HL-60/S4 treated with retinoic acid at 250 ng/mL for 4 days and 3 days (cell line): ENCODE data around the gene WSCD1.

ENCODE experiments used
- in situ Hi-C: fragments of 300-500 bp; cut with MboI; formaldehyde crosslinking; loops from 2 replicates; pipeline ENCODE4 v1.7.0; 2022; ENCODE audit warnings: low sequenced_read_pairs

The WSCD1 gene

DNA sequence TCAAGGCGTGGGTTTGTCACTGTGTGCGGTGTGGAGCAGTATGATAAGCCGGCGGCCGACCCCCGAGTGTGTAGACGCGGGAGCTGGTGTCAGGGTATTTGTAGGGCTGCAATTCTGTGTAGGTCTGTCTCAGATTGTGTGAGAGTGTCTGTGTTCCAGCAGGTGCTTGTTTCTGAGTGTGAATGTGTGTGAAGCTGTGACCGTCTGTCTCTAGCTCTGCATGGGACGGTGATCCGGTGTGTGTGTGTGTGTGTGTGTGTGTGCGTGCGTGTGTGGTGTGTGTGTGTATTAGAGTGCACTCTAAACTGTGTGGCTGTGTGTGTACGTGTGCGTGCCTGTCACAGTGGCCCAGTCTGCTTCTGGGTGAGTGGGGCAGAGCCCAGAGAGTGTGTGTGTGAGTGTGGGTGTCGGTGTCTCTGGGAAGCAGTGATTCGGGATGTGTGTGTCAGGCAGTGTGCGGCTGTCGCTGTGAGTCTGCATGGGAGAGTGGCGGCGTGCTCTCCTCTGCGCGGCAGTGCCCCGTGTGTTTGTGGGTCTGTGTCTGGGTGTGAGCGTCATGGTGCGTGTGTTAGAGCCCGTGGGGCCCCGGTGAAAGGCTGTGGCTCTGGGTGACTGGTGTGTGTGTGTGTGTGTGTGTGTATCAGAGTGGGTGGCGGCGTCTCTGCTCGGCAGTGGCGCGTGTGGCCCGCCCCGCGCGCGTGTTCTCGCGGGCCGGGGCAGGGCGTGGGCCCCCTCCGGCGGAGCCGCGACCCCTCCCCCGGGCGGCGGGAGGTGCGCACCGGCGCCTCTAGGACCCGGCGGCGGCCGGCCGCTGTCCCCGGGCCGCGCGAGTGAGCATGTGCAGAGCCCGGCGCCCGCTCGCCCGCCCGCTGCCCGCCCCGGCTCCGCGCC is at the start of gene WSCD1:
TSS of gene WSCD1 (plus strand) at position 841 of the 891 bp plus-strand sequence. CDS start 10,280 bp downstream, outside the sequence.
- in situ Hi-C loops, result no loop called here

DNA sequence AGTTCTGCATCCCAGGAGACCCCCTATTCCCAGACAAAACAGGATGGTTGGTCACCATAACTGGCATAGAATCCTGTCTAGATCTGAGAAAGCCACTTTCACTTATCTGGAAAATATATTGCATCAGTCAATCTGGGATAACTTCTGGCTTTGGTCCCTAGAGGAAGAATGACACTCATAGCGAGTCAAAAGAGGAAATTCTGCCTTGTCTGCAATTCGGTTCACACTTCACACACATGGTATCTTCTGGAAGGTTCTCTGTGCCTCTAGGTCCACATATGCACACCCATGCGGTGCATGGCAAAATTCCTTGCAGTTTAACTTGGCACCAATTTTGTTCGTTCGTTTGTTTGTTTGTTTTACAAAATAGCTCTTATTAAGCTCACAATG is 49.2 kb upstream of the WSCD1 start:
- in situ Hi-C loops, result no loop called here

DNA sequence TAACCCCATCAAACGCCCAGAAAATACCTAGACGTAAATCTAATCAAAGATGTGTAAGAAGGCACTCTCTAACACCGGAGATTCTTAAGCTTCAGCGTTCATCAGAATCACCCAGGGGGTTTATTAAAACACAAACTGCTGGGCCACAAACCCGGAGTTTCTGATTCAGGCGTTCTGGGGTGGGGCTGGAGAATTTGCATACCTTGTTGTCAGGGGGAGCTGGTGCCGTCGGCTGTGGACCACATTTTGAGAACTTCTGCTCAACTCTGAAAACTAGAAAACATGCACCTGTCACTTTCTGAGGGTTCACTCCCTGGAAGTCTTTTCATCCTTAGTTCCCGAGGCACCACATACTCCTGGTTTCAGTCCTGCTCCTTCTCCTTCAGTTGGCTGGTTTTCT is 48.6 kb upstream of the WSCD1 start:
- in situ Hi-C loops, result no loop called here

DNA sequence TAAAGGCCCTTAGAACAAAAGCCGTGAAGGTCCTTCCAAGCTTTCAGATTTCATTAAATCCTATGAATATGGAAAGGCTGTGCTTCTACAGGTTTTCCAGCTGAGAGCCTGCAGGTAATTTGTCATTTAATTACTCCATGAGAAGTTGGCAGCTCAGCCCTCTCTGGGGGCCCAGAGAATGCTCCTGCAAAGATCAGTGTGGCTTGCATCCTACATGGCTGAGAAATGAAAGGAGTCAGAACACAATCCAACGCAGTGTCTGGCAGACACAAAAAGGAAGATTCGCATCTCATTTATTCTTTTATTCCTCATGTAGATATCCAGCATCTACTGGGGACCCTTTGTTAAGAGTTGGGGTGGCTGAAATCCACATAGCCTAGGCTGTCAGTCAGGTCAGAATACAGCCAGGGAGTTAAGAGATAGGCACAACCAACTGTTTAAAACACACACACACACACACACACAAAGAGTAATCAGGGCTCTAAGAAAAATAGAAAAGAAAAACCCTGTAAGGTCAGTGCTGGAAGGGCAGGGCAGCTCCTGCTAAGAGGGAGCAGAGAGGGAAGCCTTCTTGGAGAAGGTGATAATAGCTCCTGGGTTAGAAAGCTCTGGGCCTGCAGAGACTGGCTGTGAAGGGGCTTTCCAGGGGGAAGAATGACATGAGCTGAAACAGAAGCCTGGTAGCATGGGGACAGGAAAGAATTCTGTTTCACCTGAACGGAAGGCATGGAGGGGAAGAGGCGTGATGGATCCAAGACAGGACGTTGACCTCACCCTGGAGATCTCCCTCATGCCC is 46.9 kb upstream of the WSCD1 start:
- in situ Hi-C loops, result no loop called here

DNA sequence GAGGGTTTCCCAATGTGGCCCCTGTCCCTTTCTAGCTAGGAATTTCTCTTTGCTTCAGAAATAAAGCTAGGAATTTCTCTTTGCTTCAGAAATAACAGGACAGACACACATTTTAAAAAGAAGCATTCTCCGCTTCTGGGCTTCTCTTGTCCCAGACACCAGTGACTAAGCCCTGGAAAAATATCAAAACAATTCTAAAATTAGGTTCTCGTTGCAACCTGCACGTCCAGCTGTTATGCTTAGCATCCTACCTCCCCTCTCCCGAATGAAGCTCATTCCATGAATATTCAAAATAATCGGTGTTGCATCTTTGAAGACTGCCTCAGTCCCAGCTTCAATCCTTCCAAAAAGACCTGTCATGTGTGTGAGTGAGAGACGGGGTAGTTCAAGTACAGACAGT is 45.6 kb upstream of the WSCD1 start:
- in situ Hi-C loops, result no loop called here

DNA sequence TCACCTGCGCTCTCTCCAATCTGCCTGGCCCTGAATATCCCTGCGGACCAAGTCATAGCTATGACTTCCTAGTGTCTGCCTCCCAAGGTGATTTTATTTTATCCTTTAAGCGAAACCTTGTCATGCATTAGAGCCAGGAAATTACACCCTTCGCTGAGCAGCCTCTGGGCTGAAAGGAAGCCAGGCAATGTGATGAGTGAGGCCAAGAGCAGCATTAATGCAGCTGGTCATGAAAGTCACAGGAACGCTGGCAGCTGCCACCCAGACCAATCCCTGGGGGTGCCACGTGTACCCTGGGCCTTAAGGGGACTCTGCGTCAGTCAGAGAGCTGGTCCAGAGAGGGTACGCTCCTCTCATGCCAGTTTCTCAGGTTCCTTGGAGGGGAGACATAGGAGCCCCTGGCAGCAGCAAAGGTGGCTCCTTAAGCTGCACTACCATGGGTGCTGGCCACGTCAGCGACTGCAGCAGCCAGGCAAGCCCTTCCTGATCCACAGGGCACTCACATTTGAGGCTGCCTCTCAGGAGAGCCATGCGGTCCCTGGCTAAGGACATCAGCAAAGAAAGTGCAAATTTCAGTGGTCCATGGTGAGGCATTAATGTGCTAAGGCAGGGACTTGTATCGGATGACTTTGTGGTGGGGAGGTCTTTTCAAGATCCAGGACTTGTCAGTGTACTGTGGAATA is 42.7 kb upstream of the WSCD1 start:
- in situ Hi-C loops, result no loop called here

DNA sequence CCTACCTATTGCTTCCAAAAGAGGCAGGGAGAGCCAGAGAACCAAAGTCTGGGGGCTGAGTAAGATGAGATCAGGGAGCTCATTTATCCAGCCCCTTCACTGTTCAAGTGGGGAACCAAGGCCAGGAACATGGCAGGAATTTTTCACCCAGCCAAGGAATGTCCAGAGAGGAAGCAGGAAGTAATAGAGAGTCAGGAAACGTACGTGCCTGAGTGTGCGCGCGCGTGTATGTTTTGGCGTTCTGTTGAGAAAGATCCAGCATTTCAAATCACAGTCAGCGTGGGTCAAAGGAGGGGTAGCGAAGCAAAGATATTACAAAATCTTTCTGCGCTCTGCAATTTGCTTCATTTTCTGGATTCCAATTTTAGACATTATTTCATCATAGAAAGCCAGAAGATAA is 41.9 kb upstream of the WSCD1 start:
- in situ Hi-C loops, result no loop called here

DNA sequence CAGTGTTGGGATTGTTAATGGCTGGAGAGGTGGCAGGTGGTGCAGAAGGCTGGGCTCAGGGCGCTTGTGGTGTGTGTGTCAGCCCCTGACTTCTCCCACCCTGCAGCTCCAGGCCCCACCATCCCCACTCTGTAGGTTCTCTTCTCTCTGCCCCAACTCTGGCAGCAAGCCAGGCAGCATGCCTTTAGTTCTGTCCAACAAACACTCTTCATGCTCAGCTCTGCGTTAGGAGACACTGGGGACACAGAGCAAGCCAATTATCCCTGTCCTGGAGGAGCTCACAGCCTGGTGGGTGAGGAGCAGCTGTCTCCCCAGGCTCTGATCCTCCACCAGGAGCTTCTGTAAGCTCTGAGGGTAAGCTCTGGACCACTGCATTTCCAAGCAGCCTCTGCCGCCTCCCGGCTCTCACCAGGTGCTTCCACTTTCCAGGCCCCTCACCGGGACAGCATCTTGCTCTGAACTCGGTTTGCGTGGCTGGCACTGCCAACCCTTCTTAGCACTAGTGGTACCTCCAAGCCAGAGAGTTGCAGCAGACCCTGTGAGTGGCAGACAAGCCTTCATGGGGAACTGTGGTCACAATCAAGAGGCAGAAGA is 34.3 kb upstream of the WSCD1 start:
- in situ Hi-C loops, result no loop called here

DNA sequence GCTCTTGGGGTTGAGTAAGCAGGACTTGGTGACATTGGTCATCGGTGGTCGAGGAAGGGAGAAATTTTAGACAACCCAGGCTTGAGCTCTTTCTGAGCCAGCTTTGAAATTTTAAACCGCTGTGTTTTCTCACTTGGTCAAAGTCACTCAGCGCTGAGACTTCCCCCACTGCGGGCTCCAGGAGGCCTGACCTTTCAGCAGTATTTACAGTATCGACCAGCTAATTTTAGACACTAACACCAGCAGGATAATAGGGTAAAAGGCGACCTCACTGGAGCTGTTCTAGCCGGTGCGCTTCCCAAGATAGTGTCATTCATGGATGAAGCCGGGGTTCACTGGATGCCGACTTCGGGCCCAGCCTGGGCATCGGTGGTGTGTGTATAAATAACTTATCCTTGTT is 29.7 kb upstream of the WSCD1 start:
- in situ Hi-C loops, result no loop called here

DNA sequence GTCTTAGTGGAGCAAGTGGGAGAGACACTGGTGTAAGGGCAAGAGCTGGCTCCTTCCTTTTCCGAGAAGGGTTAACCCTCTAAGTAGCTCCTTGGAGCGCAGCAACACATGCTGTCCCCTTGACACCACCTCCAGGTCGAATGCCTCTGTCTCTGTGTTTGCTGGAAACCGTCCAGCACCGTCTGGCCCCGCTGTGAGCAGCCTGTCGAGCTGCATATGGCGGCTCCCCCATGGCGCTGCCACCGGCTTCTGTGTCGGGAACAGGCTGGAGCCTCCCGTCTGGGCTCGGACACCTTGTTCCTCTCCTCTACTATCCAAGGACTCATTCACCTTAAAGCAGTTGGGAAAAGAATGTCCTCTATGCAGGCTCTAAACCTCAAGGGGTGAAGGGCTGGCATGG is 28.9 kb upstream of the WSCD1 start:
- in situ Hi-C loops, result no loop called here

DNA sequence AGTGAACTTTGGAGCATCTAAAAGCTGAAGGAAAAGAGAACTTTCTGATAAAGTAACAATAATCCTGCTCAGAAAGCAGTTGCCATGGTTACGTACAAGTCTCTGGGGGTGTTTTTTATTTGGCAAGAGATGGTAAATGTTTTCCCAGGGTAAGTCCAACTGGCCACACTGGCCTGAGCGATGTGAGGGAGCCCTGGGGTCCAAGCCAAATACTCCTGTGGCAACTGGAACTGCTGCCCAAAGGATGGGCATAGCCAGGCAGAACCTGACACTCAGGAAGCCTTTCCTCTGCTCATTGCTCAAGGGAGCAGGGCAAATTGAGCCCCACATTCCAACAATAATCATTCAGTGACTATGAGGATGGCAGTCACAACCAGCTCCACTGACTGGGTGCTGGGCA is 26.8 kb upstream of the WSCD1 start:
- in situ Hi-C loops, result no loop called here

DNA sequence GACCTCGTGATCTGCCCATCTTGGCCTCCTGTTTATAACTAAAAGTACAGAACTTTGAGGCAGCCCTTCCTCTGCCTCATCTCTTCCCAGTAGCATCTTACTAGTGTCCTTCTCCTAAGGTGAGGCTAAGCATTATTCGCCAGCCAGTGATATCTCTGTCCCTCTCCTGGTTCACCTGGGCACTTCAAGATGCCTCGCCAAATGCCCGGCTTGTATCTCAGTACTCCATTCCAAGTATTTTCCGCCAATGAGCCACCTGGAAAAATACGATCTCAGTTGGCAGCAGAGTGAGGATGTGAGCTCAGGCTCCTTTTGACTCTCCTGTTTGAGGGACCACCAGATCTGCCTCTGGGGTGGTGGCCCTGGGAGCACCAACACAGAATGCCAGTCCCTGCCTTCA is 25.9 kb upstream of the WSCD1 start:
- in situ Hi-C loops, result no loop called here

DNA sequence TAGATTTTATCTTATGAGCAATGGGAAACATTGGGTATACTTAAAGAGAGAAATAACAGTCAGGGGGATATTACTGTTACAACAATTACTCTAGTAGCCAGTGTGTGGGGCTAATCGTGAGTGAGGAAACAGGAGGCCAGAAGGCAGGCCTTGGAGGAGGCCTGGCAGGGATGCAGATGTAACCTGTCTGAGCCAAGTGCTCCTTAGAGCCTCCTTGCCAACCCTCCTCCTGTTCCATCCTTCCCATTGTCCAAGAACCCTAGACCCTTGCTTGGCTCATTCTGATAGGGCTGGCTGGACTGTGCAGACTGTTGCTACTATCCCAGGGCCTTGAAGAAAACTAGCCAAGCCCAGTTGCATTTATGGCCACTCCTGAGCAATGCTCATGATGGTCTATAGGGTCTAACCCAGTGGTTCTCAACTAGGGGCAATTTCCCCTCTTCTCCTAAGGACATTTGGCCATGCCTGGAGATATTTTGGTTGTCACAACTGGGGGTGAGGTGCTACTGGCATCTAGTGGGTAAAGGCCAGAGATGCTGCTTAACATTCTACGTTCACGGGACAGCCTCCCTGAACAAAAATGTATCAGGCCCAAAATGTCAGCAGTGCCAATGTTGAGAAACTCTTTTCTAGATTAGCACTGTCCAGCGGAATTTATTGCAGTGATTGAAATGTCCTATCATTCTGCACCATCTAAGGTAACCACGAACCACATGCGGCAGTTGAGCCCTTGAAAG is 24.4 kb upstream of the WSCD1 start:
- in situ Hi-C loops, result no loop called here

DNA sequence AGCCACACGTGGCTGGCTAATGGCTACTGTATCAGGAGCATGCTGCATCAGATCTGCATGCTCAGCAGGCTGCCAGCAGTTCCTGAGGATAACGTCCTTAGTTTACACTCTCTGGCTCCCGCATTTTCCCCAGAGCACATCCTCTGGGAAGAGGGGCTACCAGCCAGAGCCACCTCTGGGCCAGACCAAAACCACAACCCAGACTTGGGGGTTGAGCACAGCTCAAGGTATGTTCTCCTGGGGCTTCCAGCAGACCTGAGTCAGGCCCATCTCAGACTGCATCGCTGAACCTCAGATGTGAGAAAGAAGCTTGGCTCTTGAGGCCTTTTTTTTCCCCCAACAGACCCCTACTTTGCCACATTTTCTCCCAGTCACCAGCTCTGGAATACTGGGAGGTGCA is 23.7 kb upstream of the WSCD1 start:
- in situ Hi-C loops, result no loop called here

DNA sequence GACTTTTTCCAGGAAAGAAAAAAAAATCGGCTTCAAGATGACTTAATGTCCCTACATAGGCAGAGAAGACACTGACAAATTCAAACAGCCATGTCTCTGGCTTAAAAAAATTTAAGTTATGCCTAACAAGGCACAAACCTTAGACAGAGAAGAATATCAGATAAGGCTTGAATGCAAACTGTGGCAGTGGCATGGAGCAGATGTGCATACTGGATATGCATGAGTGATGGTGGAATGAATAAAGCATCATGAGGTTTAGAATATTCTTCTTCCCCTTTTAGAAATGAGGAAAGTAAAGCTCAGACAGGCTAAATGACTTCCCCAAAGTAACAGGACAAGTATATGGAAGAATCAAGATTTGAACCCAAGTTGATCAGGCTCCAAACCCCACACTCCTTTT is 23.2 kb upstream of the WSCD1 start:
- in situ Hi-C loops, result no loop called here

DNA sequence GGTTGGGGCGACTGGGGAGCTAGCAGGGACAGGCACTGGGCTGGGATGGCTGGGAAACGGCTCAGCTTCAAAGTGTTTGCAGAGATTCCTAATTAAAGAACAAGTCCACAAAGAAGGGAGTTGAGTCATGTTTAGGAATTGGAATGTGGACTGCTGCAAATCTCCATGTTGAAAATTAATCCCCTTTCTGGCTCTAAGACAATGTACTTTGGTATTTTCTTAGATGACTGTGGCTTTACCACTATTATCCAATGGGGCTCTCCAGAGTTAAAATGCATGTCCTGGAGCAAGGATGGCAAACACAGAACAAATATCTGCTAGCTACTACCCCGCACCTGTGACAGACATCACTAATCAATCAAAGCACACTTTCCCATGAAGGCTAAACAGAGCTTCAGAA is 22.2 kb upstream of the WSCD1 start:
- in situ Hi-C loops, result no loop called here

DNA sequence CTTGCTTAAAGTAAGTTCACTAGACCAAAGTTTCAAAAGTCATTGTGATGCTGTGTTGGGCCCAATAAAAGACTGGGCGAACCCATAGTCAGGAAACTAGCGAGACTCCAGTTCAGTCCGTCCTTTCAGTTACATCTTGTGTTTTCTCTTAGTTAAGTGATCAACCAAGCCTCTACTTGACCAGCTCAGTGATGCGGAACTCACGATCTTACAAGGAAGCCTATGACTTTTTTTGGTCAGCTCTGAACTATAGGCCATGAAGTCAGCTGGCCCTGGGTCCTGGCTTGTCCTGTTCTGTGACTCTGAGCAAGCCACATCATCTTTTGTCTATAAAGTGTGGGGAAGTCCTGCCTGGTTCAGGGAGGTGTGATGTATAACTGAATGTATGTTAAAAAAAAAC is 21.7 kb upstream of the WSCD1 start:
- in situ Hi-C loops, result no loop called here

DNA sequence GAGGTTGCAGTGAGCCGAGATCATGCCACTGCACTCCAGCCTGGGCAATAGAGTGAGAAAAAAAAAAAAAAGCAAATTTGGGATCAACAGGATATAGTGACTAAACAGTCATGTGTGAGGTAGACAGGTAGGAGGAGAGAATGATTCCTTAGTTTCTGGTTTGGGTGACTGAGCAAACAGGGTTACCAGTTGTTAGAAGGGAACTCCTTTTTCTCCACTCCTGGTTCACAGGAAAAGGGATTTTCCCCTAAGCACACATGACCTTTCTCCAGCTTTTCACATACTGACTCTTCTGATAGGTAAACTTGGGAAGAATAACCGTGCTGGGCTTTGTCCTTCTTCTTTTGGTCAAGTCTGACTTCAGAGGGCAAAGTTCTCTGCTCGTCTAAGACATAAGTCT is 17.3 kb upstream of the WSCD1 start:
- in situ Hi-C loops, result no loop called here

DNA sequence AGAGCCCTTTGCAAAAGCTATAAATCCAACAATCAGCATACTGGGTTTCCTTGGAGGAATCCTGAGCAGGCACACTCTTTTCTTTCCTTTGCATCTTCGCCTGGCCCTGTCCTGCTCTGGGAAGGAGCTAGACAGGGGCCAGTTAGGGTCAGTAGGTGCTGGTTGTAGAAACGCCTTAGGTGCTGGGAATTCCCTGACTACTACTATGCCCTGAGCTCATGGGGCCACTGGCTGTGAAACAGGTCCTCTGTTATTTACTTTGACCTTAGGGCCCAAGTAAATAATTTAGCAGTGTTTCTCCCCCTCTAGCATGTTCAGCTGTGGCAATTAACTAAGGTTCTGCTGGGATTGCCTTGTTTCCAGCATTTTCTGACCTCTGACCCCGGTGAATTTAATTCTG is 15.8 kb upstream of the WSCD1 start:
- in situ Hi-C loops, result no loop called here

DNA sequence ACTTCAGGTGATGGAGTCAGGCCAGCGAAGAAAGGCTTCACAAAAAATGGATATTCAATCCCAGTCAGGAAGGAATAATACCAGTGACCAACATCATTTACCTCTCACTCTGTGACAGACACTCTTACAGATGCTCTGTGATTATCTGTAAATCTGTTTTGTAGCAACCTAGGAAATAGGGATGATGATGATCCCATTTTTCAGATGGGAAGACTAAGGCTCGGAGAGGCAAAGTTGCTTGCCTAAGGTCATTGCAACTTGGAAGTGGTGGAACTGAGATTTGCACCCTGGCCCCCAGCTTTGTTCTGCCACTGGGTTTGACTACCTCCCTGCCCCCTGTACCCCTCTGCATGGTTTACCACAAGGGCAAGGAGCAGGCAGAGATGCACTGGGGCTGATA is 14.1 kb upstream of the WSCD1 start:
- in situ Hi-C loops, result no loop called here

DNA sequence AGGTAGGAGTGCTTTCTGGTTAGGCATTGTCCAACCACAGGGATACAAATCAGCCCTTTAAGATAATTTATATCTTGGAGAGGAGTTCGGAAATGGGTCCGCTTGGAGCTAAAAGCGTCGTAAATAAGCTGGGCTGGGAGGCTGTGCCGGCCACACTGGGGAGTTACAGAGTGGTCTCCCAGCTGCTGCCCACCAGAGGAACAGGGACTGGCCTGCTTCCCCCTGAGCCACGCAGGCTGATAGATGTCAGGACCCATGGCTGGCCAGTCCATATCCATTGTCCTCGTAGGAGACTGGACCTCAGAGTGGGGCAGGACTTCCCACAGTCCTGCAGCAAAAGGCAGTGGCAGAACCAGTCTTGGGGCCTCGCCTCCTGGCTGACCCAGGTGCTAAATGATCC is 12.6 kb upstream of the WSCD1 start:
- in situ Hi-C loops, result no loop called here
